Measurements from ENCODE around the gene SLC39A8. TPM values are rescaled to one million over a fixed set of nuclear protein-coding genes. Genes with fewer than 3 reads are reported as not detected.

The SLC39A8 gene
- 10 to 100 TPM; 11.1 to 19.2 TPM for total RNA-seq

DNA sequence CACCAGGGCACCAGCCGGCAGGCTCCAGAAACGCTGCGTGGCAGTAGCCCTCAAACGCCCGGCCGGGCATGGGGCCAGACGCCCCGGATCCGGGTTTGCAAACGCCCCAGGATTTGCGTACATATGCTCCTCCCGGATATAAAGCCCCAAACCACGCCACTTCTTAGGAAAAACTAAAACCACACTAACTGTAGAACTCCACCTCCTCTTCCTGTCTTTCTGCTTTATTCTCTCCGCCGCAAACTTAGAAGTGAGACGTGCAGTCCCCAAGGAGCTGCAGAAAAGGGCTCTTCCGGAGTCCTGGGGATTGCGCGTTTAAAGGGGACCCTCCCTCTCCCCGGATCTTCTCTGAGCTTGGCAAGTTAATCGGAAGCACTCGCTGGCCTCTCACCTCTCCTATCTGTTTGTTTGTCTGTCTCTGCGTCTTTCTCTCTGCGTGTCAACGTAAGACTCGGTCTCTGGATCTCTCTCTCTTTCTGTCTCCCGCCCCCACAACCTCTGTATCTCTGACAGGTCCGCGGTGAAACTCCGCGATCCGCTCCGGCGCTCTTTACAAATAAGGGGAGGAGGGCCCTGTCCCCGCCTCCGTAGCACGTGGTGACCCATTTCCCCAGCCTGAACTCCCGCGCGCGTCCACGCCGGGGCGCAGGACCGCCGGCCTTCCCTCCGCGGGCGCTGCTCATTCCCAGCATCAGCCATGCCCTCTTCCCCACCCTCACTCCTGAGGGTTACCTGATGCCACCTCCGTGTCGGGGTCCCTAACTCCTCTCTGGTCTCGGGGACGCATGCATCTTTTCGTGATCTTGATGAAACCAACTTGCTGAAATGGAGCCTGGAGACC is at the start of gene SLC39A8:
Gene SLC39A8, minus strand, starts transcription at position 529 of the 841 bp plus-strand sequence. CDS start 820 bp downstream, outside the sequence.
- Histone ChIP-seq H3K27ac (peak within 1 kb of the TSS; percentile 50 to 77), H3K4me3 (peak within 1 kb of the TSS; percentile 51 to 65), H3K9me3 (no peaks in the 10 kb centered on the region), H3K4me1 (replicated peaks) (no peaks in the 10 kb centered on the region), H3K36me3 (no peaks in the 10 kb centered on the region), H3K27me3 (replicated peaks; ENCODE audit: insufficient read depth) (no peaks in the 10 kb centered on the region)
- peak; percentile 82 for DNase-seq (ENCODE audit: low spot score)
- intact Hi-C loops (cut with DNase I) = loop anchor here (2.0 to 10.0 kb wide), 3 partner anchors 88 to 750 kb away; partner anchors contain the start of genes BDH2 and SLC9B1
- TF ChIP-seq POLR2A (IDR thresholded peaks at IDR 0.05) (peak; percentile 47), POLR2AphosphoS5 (IDR thresholded peaks at IDR 0.05) (peak; percentile 83)
- TF ChIP-seq, protein P1, sequence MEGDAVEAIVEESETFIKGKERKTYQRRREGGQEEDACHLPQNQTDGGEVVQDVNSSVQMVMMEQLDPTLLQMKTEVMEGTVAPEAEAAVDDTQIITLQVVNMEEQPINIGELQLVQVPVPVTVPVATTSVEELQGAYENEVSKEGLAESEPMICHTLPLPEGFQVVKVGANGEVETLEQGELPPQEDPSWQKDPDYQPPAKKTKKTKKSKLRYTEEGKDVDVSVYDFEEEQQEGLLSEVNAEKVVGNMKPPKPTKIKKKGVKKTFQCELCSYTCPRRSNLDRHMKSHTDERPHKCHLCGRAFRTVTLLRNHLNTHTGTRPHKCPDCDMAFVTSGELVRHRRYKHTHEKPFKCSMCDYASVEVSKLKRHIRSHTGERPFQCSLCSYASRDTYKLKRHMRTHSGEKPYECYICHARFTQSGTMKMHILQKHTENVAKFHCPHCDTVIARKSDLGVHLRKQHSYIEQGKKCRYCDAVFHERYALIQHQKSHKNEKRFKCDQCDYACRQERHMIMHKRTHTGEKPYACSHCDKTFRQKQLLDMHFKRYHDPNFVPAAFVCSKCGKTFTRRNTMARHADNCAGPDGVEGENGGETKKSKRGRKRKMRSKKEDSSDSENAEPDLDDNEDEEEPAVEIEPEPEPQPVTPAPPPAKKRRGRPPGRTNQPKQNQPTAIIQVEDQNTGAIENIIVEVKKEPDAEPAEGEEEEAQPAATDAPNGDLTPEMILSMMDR (IDR thresholded peaks at IDR 0.05) = peak; percentile 55 to 85 (median 77)
- under 1% methylated on average over 54 of the region's 54 CpGs for WGBS

DNA sequence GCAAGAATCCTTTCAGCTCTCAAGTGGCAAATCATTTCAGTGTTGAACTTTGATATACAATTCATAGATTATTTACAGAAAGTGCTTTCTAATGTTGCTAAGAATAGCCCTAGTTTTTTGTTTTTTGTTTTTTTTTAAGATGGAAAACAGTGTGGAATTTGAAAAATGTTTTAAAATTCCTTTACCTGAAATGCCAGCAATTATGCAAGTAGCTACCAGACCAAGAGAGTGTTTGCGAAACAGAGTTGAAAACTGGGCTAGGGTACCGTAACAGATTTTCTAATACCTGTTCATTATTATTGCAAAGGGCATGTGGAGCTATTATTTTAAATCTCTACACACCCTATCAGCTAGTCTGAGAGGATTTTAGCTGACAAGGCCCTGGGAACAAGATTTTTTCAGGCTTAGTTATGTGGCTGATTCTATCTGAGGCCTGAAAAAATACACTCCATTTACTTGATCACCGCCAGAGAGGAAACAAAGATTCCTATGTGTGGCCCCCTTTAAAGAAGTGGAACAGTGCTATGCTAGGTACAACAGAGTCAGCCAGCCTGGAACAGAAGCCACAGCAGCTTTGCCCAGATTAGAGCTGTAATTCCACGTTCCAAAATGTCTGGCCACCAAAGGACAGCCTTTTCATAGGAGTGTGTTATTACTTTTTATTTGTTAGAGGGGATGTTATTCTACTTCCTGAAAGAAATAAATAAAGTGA is 46.9 kb upstream of the SLC39A8 start:
- intact Hi-C loops (cut with DNase I) = no loop called here
- no peaks in the 10 kb centered on the region for H3K27me3 ChIP-seq (replicated peaks; ENCODE audit: insufficient read depth)
- TF ChIP-seq, protein P1 (IDR thresholded peaks at IDR 0.05) = no peak
- TF ChIP-seq POLR2A (IDR thresholded peaks at IDR 0.05) = no peak
- TF ChIP-seq POLR2AphosphoS5 (IDR thresholded peaks at IDR 0.05) = no peak
- no peak overlapping the region for H3K27ac ChIP-seq
- H3K36me3 ChIP-seq = no peaks in the 10 kb centered on the region
- no peak overlapping the region for H3K4me3 ChIP-seq
- DNase-seq (ENCODE audit: low spot score) = no peak
- WGBS = 70% methylated on average over 4 of the region's 4 CpGs
- no peaks in the 10 kb centered on the region for H3K9me3 ChIP-seq
- no peaks in the 10 kb centered on the region for H3K4me1 ChIP-seq (replicated peaks)

DNA sequence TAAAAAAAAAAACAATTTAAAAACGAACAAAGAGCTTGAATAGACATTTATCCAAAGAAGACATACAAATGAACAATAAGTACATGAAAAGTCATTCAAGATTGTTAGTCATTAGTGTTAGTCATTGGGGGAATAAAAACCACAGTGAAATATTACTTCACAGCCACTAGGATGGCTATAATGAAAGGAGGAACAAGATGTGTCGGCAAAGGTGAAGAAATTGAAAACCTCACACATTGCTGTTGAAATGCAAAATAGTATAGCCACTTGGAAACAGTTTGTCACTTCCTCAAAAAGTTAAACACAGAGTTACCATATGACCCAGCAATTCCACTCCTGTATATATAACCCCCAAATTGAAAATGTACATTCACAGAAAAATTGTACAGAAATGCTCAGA is 45.2 kb upstream of the SLC39A8 start:
- 85% methylated on average over 2 of the region's 2 CpGs for WGBS
- no peak for DNase-seq (ENCODE audit: low spot score)
- intact Hi-C loops (cut with DNase I) = no loop called here
- H3K4me3 ChIP-seq = no peak overlapping the region
- no peaks in the 10 kb centered on the region for H3K36me3 ChIP-seq
- H3K27me3 ChIP-seq (replicated peaks; ENCODE audit: insufficient read depth) = no peaks in the 10 kb centered on the region
- no peak overlapping the region for H3K27ac ChIP-seq
- H3K4me1 ChIP-seq (replicated peaks) = no peaks in the 10 kb centered on the region
- no peaks in the 10 kb centered on the region for H3K9me3 ChIP-seq
- TF ChIP-seq POLR2AphosphoS5 (IDR thresholded peaks at IDR 0.05) (no peak), POLR2A (IDR thresholded peaks at IDR 0.05) (no peak)
- TF ChIP-seq, protein P1 (IDR thresholded peaks at IDR 0.05) = no peak

DNA sequence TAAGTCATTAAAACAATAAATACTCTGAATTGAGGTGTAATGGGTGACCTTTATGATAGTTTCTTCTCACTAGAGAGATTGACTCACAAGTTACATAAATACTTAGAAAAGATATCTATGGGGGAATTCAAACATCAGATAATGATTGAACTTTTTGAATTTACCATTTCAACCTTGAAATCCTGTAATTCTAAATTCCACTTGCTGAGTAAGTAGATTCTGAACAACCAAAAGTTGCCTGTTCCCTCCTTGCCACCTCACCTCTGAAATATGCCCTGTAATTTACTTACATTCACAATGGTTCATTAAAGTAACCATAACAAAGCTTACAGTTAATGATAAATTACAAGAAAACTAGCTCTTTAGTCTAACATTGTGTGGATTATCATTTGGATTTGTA is 43.3 kb upstream of the SLC39A8 start:
- Histone ChIP-seq H3K9me3 (no peaks in the 10 kb centered on the region), H3K27me3 (replicated peaks; ENCODE audit: insufficient read depth) (no peaks in the 10 kb centered on the region)

More for the DNA sequence above, 43.3 kb upstream of the SLC39A8 start:
- no peak for DNase-seq (ENCODE audit: low spot score)
- no peak overlapping the region for H3K27ac ChIP-seq
- H3K36me3 ChIP-seq = no peaks in the 10 kb centered on the region
- intact Hi-C loops (cut with DNase I) = no loop called here
- TF ChIP-seq POLR2A (IDR thresholded peaks at IDR 0.05) (no peak), POLR2AphosphoS5 (IDR thresholded peaks at IDR 0.05) (no peak)
- TF ChIP-seq, protein P1 (IDR thresholded peaks at IDR 0.05) = no peak
- no peak overlapping the region for H3K4me3 ChIP-seq
- no peaks in the 10 kb centered on the region for H3K4me1 ChIP-seq (replicated peaks)

Measured in prostate gland (tissue), 2 donors.